Measurements from ENCODE around the gene UHRF2.
"Not testable (repeated sequence)": the region's sequence is repeated elsewhere in the genome, so short reads cannot be mapped to it uniquely, and the experiment has no call there.

The UHRF2 gene

DNA sequence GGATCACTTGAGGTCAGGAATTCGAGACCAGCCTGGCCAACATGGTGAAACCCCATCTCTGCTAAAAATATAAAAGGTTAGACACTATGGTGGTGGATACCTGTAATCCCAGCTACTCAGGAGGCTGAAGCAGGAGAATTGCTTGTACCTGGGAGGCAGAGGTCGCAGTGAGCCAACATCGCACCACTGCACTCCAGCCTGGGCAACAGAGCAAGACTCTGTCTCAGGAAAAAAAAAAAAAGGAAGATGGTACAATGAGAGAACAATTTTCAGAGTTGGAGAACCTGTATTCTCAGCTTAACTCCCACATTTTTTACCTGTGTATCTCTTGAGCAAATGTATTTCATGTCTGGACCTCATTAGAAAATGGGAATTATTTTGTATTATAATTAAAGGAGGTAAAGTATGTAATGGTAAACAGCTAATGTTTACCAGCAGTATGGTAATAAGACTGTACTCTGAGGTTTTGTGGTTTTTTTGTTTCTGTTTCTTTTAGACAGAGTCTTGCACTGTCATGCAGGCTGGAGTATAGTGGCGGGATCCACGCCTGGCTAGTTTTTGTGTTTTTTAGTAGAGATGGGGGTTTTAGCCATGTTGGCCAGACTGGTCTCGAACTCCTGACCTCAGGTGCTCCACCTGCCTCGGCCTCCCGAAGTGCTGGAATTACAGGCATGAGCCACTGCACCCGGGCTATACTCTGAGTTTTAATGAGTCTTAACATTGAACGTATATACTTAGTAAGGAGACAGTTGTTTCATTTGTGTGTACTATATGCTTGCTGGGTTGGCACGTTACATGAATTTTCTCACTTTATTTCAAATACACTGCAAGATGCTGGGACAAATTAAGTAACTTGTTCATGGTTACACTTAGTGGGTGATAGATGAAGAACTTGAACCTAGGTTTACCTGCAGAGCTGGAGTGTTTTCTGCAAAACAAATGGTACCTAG, 16.2 kb downstream of the UHRF2 start:
- no peak for DNase-seq (ENCODE audit: low read depth in 2 of 2)

DNA sequence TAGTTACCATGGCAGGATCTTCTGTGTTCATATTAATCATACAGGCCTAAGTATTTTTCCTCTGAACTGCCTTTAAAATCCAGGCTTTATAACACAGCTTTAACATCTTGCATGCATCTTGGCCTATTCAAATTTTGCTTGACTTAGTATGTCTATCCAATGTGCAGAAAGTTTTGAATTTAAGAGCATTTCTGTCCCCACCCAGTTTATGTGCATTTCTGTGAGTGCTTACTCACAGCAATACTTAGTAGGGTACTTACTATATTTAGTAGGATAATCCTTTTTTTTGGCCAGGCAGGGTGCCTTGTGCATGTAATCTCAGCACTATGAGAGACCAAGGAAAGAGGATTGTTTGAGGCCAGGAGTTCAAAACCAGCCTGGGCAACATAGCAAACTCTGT, 18.0 kb downstream of the UHRF2 start:
- DNase-seq (ENCODE audit: low read depth in 2 of 2): no peak

DNA sequence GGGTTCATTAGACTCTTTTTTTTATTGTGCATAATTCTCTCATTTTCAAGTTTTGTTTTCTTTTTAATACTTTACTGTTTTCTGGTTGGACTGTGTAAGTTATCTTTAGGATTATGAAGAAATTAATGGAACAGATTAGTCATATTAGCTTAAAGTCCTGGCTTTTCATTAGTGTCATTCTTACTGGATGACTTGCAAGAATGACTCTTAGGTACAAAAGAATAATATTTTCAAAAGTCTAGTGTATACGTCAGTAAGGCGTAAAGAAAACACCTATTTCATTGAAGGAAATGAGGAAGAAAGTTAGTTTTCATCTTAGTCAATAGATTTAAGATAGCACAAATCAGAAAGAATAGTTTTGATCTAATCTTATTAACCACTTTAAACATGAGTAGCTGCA, 20.4 kb downstream of the UHRF2 start:
- no peak for DNase-seq (ENCODE audit: low read depth in 2 of 2)

DNA sequence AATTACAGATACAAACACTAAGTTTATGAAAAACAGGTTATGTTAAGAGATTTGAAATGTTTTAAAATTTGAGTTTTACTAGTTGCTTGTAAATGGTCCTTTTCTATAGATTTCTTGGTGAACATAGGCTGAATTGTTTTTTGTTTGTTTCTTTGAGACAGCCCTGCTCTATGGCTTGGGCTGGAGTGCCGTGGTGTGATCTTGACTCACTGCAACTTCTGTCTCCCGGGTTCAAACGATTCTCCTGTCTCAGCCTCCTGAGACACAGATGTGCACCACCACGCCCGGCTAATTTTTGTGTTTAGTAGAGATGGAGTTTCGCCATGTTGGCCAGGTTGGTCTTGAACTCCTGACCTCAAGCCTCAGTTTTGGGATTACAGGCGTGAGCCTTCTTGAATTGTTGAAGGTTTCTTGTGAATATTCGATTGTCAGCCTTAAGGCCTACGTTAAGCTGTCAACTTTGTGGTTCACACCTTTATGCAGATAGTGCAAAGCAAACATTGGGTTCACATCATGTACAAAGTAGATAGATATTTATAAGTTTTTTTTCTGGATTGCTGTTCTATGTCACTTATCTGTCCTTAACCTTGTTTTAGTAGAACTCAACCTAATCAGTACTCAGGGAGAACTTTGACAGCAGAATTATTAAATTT, 26.2 kb downstream of the UHRF2 start:
- DNase-seq (ENCODE audit: low read depth in 2 of 2): no peak

DNA sequence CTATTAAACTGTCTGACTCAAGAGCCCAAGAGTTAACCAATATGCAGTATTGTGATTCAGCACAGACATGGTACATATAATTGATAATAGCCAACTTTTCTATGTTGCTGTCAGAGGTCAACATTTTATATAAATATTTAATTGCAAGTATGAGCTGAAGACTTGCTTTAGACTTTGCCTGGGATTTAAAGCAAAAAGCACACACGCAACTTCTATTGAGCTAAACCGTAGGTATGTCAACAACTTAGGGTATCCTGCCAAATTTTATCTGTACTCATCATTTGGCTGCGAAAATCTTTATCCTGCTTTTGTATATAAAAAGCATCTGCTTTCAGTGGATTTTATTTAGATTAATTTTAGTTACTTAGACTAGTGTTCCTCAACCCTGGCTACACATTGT, 27.4 kb downstream of the UHRF2 start:
- no peak for DNase-seq (ENCODE audit: low read depth in 2 of 2)

DNA sequence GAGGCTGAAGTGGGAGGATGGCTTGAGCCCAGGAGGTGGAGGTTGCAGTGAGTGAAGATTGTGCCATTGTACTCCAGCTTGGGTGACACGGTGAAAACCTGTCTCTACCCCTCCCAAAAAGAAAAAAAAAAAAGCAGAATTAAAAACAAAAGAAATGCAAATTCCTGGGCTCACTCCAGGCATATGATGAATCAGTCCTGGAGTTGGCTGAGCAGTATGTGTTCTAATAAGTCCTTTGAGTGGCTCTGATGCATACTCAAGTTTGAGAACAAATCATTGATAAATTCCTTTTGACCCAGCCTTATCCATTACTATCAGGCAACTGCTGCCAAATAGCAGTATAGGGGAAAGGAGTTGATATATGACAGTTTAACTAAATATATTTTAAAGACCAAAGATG, 28.3 kb downstream of the UHRF2 start:
- no peak for DNase-seq (ENCODE audit: low read depth in 2 of 2)

DNA sequence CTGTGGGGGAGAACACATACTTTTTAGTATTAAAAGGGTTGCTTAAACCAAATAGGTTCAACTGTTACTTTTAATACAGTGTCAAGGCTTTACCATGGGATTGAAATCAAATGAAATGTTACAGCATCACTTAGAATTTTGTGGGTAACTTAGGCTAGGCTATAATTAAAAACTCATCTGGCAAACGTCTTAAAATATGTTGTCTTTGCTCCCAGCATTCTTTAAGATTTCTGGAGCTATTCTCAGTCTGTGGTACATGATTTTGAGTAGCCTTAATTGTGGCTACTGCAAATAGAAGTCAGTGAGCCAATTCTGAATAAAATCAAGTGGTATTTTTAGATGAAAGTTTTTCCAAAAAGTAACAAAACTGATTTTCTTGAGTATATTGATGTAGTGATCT, 30.7 kb downstream of the UHRF2 start:
- no peak for DNase-seq (ENCODE audit: low read depth in 2 of 2)

DNA sequence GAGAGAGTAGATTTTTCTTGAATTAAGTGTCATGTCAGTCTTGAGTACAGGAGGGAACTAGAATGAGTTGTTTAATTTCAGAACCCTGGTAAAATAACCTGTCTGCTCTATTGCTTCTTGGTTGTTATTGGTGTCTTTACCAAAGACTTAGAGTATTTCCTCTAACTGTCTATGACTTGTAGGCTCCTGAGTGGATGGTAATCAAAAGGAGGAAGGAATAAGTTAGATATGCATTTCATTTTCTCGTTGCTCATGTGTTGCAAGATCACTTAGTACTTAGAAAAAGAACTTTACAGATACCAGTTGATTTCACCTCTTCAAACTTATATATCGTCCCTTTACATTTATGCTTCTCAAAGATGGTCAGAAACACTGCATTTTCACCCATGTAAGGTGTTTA, 31.1 kb downstream of the UHRF2 start:
- DNase-seq (ENCODE audit: low read depth in 2 of 2): no peak

DNA sequence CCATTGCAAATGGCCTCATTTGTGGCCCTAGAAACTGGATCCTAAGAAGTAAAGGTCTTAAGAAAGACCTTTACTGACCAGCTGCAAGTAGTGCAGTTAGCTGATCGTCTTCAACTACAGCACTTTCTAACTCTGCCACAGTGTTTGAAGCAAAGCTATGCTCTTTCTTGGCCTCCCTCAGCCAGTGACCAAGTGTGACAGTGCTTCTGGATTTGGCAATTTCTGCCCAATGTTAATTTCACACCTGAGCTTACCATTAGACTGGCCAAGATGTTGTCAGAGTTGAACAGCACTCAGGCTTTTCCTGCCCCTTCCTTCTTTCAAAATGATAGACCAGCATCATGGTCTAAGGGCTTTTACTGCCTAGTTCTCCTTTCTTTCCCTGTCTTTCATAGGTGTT, 36.1 kb downstream of the UHRF2 start:
- no peak for DNase-seq (ENCODE audit: low read depth in 2 of 2)

DNA sequence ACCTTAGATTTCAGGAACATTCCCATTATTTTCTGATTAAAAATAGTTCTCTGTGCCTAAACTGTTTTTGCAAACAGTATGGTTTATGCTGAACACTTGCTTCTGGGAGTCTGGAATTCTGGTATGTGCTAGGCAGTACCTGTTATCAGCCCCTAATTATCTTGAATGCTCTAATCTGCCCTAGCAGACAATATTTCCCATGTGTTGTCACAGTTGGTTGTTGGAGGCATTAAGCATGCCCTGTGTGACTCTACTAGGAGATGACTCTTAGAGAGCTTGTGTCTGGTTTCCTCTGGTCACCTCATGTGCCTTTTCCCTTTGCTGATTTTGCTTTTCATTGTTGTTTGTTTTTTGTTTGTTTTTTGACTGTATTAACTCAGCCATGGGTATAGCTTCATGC, 36.6 kb downstream of the UHRF2 start:
- DNase-seq (ENCODE audit: low read depth in 2 of 2): no peak

DNA sequence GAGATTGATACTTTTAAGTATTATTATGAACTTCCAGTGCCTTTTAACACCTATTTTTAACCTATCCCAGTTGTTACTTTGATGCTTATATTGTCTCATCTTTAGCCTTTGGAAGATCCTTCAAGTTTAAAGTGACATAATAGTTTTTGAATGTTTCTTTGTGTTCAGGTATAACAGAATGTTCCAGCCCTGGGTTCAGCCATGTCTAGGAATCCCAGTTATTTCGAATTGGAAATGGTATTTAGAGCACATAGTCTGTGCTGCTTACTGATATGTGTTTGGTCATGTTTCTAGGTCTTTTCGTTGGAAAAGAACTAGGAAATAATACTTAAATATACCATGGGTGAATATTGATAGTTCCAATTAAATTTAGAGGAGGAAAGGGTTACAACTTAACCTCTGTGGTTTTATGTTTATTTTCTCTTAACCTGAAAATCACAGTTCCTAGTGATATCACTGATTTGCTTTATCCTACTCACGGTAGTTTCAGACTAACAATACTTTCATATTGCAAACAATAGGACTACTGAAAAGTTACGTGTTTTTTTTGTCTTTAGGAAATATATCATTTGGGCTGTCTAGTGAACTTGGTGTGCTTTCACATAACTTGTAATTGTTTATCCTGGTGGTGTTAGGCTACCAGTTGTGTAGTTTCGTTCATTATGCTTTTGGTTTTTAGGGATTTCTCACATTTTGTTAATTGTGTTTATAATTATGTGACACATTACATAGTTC, 37.8 kb downstream of the UHRF2 start:
- no peak for DNase-seq (ENCODE audit: low read depth in 2 of 2)

DNA sequence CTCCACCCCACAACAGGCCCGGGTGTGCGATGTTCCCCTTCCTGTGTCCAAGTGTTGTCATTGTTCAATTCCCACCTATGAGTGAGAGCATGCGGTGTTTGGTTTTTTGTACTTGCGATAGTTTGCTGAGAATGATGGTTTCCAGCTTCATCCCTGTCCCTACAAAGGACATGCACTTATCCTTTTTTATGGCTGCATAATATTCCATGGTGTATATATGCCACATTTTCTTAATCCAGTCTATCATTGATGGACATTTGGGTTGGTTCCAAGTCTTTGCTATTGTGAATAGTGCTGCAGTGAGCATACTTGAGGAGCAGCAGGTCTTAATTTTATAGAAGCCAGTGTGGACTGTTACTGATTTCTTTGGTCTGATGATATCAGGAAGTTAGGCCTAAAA, 42.3 kb downstream of the UHRF2 start:
- not testable (repeated sequence) for DNase-seq (ENCODE audit: low read depth in 2 of 2)

DNA sequence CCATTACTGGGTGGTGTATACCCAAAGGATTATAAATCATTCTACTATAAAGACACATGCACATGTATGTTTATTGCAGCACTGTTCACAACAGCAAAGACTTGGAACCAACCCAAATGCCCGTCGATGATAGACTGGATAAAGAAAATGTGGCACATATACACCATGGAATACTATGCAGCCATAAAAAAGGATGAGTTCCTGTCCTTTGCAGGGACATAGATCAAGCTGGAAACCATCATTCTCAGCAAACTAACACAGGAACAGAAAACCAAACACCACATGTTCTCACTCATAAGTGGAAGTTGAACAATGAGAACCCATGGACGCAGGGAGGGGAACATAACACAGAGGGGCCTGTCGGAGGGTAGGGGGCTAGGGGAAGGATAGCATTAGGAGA, 45.7 kb downstream of the UHRF2 start:
- DNase-seq (ENCODE audit: low read depth in 2 of 2): not testable (repeated sequence)

DNA sequence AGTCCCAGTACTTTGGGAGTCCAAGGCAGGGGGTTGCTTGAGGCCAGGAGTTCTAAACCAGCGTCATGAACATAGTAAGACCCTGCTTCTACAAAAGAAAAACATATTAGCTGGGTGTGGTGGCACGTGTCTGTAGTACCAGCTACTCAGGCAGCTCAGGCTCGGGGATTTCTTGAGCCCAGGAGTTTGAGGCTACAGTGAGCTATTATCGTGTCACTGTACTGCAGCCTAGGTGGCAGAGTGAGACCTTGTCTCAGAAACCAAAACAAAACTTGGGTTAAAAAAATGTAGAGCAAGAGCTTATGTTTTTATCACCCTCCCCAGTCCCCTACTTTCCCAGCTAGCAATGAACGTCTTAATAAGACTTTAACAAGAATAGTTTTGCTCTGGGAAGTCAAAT, 46.7 kb downstream of the UHRF2 start:
- DNase-seq (ENCODE audit: low read depth in 2 of 2): no peak

DNA sequence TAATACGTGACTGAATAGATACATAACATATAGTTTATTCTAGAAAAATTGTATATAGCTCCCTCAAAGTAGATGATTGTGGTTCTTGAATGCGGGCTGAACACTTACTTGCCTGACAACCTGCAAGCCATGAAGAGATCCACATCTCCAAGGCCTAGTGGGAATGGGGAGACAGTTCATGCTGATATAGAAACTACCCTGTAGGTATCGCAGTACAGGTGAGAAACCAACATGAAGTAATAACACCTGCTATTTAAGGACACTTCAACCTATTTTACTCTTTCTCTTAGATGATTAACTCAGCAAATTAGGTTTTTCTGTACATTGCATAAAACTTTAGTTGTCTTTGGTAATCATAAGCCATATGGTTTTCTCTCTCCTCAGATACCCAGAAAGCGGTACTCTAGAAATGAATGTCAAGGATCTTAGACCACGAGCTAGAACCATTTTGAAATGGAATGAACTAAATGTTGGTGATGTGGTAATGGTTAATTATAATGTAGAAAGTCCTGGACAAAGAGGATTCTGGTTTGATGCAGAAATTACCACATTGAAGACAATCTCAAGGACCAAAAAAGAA, 47.3 kb downstream of the UHRF2 start:
- DNase-seq (ENCODE audit: low read depth in 2 of 2): no peak

DNA sequence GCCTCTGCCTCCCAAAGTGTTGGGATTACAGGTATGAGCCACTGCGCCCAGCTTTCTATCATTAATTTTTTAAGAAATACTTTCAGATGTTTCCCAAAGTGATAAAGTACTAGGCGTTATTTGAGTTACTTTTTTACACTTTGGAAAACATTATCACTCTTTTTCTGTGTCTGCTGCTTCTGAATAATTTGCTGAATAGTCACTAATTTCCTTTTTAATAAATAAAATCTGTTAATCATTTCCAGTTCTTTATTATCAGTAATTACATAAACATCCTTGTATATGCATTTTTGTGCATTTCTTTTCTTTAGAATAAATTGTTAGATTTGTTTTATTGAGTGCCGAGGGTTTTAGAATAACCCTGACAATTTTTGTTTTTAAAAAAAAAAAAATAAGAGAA, 48.6 kb downstream of the UHRF2 start:
- no peak for DNase-seq (ENCODE audit: low read depth in 2 of 2)

DNA sequence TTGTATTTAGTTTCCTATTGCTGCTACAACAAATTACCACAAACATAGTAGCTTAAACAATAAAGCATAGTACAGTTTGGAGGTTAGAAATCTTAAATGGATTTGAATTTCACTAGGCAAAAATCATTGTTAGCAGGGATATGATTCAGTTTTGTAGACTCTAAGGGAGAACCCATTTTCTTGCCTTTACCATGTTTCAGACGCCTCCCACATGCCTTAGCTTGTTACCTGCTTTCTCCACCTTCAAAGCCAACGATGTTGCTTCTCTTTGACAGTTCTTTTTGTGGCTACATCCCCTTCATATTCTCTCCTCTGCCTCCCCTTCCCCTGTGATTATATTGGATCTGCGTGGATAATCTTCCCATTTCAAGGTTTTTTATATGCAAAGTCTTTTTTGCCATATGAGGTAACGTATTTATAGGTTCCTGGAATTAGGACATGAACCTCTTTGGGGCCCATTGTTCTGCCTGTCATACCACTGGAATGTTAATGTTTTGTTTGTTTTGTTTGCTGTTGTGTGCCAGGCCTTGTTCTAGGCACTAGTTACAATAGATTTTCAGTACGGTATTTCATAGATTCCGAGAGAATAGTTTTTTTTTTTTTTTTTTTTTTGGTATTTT, 54.1 kb downstream of the UHRF2 start:
- DNase-seq (ENCODE audit: low read depth in 2 of 2): no peak

DNA sequence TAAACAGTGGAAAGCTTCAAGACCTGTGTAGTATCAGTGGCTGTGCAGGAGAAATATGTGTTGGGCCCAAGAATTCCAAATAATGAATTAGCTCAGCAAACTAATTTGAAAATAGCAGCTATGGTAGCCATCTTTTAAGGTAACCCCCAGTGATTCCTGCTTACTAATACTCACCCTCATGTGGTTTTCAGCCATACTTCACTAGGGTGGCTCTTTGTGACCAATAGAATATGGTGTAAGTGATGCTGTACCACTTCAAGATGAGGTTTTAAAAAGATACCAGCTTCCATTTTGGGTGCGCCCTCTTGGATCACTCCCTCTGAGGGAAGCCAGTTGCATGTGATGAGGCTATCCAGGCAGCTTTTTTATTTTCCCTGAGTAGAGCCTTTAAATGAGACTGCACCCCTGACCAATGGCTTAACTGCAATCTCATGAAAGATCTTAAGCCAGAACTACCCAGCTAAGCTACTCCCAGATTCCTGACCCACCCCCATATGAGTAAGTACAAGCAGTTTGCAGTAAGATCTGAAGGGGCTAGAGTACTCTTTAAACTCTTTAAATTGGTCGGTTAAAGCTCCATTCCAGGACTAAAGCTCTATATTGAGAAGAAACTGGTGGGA, 58.3 kb downstream of the UHRF2 start:
- DNase-seq (ENCODE audit: low read depth in 2 of 2): no peak

DNA sequence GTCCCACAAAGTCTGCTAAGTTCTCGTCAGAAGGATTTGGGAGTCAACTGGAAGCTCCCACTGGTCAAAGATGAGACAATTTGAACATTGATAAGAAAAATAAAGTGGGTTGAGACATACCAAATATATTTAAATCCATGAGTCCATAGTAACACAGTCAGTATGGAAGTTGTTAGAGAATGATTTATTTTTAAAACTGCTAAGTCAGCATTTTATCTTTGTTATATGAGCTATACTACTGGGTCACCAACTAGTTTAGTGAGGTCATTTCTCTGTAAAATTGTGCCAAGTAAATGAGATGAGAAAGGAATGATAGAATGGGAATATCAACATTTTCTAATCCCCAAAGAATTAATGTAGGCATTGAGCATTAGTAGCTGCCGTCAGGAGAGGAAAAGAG, 60.2 kb downstream of the UHRF2 start:
- no peak for DNase-seq (ENCODE audit: low read depth in 2 of 2)

DNA sequence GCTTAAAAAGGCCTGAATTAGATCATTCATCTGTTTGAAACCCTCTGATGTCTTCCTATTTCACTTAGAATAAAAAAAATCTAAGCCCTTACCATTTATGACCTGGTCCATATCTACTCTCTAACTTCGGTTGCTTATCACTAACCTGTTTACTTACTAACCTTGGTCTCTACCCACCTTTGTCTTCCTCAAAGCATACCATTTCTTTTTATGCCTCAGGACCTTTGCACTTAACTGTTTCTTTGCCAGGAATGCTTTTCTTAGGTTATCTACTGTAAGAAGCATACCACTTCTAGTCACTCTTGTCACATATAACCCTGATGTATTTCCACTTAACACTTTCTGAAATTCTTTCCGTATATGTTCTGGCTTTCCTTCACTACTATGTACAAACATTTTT, 67.0 kb downstream of the UHRF2 start:
- no peak for DNase-seq (ENCODE audit: low read depth in 2 of 2)

DNA sequence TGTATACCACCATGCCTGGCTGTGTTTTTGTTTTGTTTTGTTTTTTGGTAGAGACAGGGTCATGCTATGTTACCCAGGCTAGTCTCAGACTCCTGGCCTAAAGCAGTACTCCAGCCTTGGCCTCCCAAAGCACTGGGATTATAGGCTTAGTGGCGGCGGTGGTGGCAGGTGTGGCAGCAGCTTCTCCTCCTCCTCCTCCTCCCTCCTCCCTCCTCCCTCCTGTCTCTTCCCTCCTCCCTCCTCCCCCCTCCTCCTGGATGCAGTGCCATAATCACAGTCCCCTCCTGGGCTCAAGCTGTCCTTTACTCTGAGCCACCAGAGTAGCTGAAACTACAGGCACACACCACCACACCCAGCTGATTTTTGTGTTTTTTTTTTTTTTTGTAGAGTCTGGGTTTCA, 71.2 kb downstream of the UHRF2 start:
- DNase-seq (ENCODE audit: low read depth in 2 of 2): no peak

Measured in stimulated activated CD8-positive, alpha-beta memory T cell treated with anti-CD3 and anti-CD28 coated beads, Interleukin-7, amount 100 ng/mL, for 4 hours (primary cell).